SK-N-DZ (cell line): ENCODE data around the gene D2HGDH.
"Not testable (repeated sequence)": the region's sequence is repeated elsewhere in the genome, so short reads cannot be mapped to it uniquely, and the experiment has no call there.

ENCODE experiments used
- DNase-seq: peaks from one replicate; pipeline ENCODE4 v3.0.0-alpha.2; 2015; ENCODE audit warnings: low spot score

Gene D2HGDH

GRCh38 chr2:241768251-241768711 lies 33.9 kb downstream of the D2HGDH start:
- DNase-seq: no peak

DNA sequence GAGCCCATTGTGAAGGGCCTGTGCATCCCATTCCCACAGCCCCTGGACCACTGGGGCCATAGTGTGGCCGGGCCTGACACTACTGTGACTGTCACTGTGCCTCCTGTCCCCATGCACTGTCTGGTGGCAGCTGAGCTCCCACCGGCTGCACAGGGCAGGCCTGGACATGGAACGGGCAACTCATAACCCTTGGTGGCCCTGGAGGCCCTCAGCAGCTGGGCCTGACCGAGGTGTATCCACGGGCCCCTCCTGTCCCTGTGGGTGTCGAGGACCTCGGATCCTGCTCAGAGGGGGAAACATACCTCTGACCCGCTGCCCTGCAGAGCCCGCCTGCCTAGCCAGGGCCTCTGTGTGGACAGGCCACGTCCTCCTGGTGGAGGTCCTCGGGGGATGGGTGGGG lies 34.4 kb downstream of the D2HGDH start:
- DNase-seq: no peak

- no peak for DNase-seq
Observed at GRCh38 chr2:241769819-241770184, 35.4 kb downstream of the D2HGDH start.

GRCh38 chr2:241770185-241770935 lies 35.9 kb downstream of the D2HGDH start:
- DNase-seq: no peak

DNA sequence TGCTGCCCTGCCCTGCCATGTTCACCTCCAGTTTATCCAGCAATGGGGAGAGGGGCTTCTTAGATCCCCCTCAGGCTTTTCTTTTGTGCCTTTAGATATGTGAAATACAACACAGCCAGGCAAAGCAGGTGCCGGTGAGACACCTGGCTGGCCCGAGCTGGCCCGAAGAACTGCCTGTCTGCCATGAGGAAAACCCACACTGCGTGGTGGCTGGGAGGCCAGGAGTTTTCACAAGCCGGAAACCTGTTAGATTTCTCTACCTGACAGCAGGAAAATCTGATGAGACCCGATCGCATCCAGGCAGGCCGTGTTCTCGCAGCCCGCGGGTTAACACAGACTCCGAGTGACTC lies 36.5 kb downstream of the D2HGDH start:
- DNase-seq: no peak

DNA sequence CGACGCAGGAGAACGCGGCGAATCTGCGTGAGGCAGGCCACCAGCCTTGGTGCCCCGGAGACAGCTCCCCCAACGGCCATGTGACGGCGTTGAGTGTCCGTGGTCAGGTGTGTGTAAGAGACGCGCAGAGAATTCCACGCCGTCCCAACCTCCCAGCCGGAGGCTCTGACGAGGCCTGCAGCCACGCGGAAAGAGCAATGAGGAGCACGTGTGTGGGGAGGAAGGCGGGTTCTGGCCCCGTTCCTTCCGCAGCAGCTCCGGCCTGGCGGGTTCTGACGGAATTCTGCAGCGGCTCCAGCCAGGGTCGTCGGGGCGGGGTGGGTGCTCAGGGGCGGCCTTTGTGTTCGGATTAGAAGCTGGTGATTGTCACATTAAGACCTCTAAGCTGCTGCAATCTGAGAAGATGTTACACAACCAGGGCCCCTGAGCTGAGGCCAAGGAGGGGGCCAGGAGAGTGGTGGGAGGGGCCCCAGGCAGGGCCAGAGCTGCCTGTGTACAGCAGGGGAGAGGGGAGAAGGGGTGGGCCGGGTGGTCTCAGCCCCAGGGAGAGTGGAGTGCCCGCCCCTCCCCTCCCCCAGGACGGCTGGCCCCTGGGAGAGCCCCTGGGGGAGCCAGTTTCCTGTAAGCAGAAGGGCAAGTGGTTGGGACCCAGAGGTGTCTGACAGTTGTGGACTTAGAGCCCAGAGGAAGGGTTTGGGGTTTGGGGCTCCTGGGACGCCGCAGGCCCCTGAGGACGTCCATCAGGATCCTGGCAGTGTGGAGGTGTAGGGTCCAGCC lies 37.0 kb downstream of the D2HGDH start:
- no peak for DNase-seq

- DNase-seq: peak; percentile 37
Observed at GRCh38 chr2:241772063-241772499, 37.7 kb downstream of the D2HGDH start.

DNA sequence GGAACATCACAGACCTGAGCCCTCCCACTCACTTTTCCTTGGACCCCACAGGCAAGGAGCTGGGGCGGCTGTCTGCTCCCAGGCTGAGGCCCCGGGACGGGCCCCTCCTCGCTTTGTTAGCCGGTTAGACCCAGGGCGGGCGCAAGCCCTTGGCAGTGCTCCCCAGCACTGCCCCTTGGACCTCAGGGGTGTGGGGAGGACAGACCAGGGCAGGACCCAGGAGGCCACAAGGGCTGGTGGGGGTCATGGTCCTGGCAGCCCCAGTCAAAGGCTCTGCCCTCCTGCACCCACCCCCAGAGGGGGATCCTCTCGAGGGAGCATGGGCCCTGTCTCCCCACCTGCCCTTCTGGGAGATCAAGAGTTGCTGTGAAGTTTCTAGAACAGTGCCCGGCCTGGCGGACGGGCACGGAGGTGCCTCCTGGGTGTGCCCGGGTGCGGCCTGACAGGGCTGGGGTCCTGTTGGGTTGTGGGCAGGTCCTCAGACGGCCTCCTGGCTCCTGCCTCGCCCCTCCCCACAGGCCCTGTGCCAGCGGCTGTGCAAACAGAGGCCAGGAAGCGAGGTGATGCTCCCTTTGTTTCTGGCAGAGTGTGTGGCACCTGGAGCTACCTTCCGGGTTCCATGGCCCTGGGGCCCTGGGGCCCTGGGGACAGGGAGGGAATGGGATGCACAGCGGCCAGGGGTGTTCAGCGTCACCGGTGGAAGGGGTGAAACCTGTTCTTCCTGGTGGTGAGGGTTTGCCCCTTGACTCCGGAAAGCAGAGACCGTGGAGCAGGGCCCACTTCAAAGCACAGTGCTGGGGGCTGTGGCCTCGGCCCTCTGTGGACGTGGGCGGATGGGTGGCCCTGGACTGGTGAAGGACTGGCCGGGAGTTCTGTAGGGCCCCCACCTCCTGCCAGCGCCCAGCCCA lies 39.3 kb downstream of the D2HGDH start:
- DNase-seq: no peak

- DNase-seq: no peak
Observed at GRCh38 chr2:241774419-241775222, 40.2 kb downstream of the D2HGDH start.

DNA sequence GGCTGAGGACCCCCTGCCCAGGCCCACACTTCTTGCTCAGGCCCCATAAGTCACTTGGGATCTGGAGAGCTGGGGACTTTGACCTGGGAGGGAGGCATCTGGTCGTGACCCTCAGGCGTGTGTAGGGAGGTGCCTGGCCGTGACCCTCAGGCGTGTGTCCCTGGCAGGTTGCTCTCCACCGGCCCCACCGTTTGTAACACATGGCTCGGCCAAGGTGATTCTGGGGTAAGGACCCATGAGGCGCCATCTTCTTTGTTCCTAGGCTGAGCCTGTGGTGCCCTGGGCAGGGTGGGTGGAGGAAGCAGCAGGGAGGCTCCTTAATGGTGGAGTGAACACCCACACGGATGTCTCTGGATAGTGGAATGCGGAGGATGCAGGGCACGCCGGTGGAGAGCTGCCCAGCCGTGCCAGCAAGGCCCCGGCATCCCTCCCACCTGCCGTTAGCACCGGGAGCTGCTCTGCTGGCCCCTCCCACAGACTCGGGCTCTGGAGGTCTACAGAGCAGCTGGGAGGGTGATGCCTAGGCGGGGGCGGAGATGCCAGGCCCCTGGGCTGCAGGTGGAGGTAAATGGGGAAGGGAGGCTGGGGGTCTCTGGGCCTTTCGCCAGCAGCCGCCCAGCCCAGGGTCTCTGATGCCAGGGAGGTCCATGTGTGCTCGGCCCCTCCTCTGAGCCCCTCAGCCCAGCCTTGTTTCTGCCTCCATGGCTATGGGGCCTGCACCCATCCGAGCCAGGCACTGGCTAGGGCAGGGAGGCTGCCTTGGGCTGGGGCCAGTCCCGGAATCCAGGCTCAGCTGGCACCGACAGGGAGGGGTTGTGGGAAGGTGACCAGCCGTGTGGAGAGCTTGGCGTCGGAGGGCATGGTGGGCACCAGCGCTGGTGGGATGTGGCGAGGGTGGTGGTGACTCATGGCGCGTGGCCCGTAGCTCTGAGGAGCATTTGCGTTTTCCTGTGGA lies 41.1 kb downstream of the D2HGDH start:
- no peak for DNase-seq

DNA sequence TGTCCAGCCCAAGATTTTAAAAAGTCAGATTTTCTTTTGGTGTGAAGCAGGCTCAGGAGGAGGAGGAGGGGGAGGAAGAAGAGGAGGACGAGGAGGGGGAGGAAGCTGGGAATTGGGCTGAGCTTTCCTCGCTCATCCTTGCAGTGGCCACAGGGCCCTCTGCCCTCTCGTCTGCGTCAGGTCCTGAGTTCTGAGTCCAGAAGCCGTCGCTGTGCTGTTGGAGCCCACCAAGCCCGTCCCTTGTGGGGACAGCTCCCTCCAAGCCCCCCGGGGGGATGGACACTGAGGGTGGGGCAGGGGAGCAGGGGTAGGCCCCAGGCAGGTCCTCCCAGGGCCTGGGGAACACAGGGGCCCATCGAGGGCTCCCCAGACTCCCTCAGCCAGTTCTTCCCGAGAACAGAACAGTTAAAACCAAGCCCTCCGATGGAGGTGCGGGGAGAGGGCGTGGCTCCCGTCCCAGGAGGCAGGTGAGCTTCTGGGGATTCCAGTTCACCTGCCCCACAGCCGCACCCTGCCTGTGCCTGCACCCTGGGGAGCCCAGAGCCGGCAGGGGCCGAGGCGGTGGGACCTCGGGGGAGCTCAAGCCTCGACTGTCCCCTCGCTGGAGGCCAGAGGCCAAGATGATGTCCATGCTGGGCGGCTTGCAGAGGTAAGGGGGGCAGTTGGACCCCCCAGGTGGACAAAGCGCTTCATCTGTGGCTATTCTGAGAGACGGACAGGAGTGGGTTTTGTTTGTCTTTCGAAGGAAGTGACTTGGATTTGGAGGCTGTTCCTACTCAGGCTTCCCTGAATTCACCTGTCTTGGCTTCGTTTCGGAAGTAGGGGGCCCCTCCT lies 42.1 kb downstream of the D2HGDH start, which contains the start of gene GAL3ST2:
Gene GAL3ST2, plus strand, starts transcription at position 487 of the 834 bp plus-strand sequence. Its CDS starts 134 bp downstream, at position 621.
- DNase-seq: no peak

DNA sequence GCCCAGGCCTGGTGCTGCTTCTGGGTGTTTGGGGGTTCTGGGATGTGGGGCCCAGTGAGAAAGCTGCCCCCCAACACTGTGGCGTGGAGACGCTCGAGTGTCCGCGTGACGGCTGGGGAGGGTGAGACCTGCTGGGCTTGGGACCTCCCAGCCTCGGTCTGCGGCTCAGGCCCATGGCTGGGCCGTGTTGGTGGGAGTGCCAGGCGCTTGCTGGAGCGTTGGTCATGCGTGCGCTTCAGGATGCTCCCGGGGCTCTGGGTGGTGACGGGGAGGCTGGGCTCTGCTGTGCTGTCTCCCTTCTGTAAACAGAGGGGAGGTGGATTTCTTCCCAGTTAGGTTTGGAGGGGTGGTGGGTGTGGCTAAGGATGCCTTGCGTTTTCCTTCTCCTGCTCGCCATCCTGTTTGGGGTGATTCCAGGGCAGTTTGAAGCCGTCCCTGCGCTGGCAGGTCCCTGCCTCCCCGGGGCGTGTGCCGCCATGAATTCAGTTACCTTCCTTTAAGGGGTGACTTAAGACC lies 42.8 kb downstream of the D2HGDH start:
- no peak for DNase-seq

GRCh38 chr2:241777686-241778627 lies 43.5 kb downstream of the D2HGDH start:
- DNase-seq: no peak

- DNase-seq: no peak
Observed at GRCh38 chr2:241780939-241781569, 46.6 kb downstream of the D2HGDH start.

DNA sequence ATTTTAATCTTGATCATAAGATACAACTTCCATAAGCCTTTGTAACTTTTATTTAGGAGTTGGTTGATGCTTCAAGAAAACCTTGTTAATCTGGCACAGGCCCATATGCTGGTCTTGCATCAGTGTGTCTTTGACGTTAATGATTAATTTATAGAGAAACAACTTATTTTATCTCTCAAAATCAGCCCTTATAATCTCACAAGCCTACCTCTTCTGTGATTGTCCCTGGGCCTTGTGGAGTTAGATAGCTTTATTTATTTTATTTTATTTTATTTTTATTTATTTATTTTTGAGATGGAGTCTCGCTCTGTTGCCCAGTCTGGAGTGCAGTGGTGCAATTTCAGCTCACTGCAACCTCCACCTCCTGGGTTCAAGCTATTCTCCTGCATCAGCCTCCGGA lies 47.6 kb downstream of the D2HGDH start:
- not testable (repeated sequence) for DNase-seq

- DNase-seq: no peak
Observed at GRCh38 chr2:241788135-241788534, 53.7 kb downstream of the D2HGDH start.

DNA sequence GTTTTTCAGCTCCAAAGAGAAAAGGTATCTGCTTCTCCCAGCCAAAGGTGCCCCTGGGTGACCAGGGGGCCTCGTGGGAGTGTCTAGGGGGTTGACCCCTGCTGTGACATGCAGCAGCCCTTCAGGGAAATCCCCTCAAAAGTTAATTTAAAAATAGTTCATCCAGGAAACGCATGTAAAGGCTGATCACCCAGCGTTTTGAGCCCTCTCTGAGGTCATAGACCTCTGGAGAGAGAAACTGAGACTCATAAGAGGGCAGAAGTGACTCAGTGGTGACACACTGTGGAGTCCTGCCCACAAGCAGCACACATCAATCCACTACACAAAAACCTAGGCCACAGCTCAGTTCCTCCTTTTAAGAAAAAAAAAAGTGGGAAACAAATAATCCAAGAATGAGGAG lies 54.1 kb downstream of the D2HGDH start:
- DNase-seq: no peak
